HG03097 (cell line): Measurements from ENCODE around the gene MAB21L2.

ENCODE experiments used
- ATAC-seq: cut with Tn5 transposase; IDR thresholded peaks from one replicate; pipeline ENCODE4 v1.9.1; 2021; ENCODE audit not compliant: unreplicated experiment, low FRiP score

The MAB21L2 gene

GRCh38 chr4:150573534-150573933, 8.4 kb upstream of the MAB21L2 start:
- no peak for ATAC-seq

GRCh38 chr4:150574678-150575077, 7.3 kb upstream of the MAB21L2 start:
- ATAC-seq = no peak

GRCh38 chr4:150577796-150578195, 4.2 kb upstream of the MAB21L2 start:
- no peak for ATAC-seq

GRCh38 chr4:150578745-150579501, 3.0 kb upstream of the MAB21L2 start:
- no peak for ATAC-seq

- no peak for ATAC-seq
These were observed 2.3 kb upstream of the MAB21L2 start for GRCh38 chr4:150579551-150580234.

GRCh38 chr4:150580306-150580705, 1.6 kb upstream of the MAB21L2 start:
- no peak for ATAC-seq

- ATAC-seq = no peak
These were observed 820 bp upstream of the MAB21L2 start for GRCh38 chr4:150581056-150581605.

- no peak for ATAC-seq
These were observed 305 bp upstream of the MAB21L2 start for GRCh38 chr4:150581641-150582051.

- ATAC-seq = no peak
These were observed 929 bp downstream of the MAB21L2 start for GRCh38 chr4:150582873-150583286.

- ATAC-seq = no peak
These were observed 1.5 kb downstream of the MAB21L2 start for GRCh38 chr4:150583287-150584110.

- ATAC-seq = no peak
These were observed 2.4 kb downstream of the MAB21L2 start for GRCh38 chr4:150584111-150584915.

- ATAC-seq = no peak
These were observed 3.7 kb downstream of the MAB21L2 start for GRCh38 chr4:150585611-150586010.

- no peak for ATAC-seq
These were observed 4.3 kb downstream of the MAB21L2 start for GRCh38 chr4:150586162-150586810.

- ATAC-seq = no peak
These were observed 6.4 kb downstream of the MAB21L2 start for GRCh38 chr4:150588316-150588715.

- no peak for ATAC-seq
These were observed 7.2 kb downstream of the MAB21L2 start for GRCh38 chr4:150589157-150589556.

- no peak for ATAC-seq
These were observed 8.7 kb downstream of the MAB21L2 start for GRCh38 chr4:150590631-150591030.

GRCh38 chr4:150591406-150591805, 9.5 kb downstream of the MAB21L2 start:
- ATAC-seq = no peak

- ATAC-seq = no peak
These were observed 10.0 kb downstream of the MAB21L2 start for GRCh38 chr4:150591904-150592303.

GRCh38 chr4:150593996-150594395, 12.0 kb downstream of the MAB21L2 start:
- no peak for ATAC-seq

- no peak for ATAC-seq
These were observed 17.0 kb downstream of the MAB21L2 start for GRCh38 chr4:150598909-150599308.
